Adipocyte (in vitro differentiated cells): Measurements from ENCODE around the gene DPYD.
A peak's percentile ranks its signal among the peaks of the same experiment; 100 is the strongest.

Experiments
- DNase-seq: peaks from one replicate; pipeline ENCODE4 v3.0.0-alpha.2; 2015; ENCODE audit warnings: low read depth
- H3K27me3 ChIP-seq: replicated peaks from 2 replicates; pipeline ENCODE4 v1.7.0; 2013; ENCODE audit warnings: mild to moderate bottlenecking, low read length, moderate library complexity; ENCODE audit not compliant: control insufficient read depth, insufficient read depth
- H3K36me3 ChIP-seq: 2 replicates; pipeline ENCODE4 v1.7.0; 2013; ENCODE audit warnings: low read length, mild to moderate bottlenecking, moderate library complexity; ENCODE audit not compliant: control insufficient read depth, insufficient read depth, severe bottlenecking
- H3K4me1 ChIP-seq: 2 replicates; pipeline ENCODE4 v1.7.0; 2013; ENCODE audit warnings: mild to moderate bottlenecking, low read length, moderate library complexity; ENCODE audit not compliant: control insufficient read depth, insufficient read depth
- H3K4me3 ChIP-seq: 2 replicates; pipeline ENCODE4 v1.7.0; 2013; ENCODE audit warnings: mild to moderate bottlenecking, low read length, moderate library complexity
- H3K9ac ChIP-seq: 2 replicates; pipeline ENCODE4 v1.7.0; 2013; ENCODE audit warnings: mild to moderate bottlenecking, low read length, moderate library complexity
- H3K9me3 ChIP-seq: 2 replicates; pipeline ENCODE4 v1.7.0; 2013; ENCODE audit warnings: mild to moderate bottlenecking, low read length, moderate library complexity; ENCODE audit not compliant: control insufficient read depth

DPYD gene

DNA sequence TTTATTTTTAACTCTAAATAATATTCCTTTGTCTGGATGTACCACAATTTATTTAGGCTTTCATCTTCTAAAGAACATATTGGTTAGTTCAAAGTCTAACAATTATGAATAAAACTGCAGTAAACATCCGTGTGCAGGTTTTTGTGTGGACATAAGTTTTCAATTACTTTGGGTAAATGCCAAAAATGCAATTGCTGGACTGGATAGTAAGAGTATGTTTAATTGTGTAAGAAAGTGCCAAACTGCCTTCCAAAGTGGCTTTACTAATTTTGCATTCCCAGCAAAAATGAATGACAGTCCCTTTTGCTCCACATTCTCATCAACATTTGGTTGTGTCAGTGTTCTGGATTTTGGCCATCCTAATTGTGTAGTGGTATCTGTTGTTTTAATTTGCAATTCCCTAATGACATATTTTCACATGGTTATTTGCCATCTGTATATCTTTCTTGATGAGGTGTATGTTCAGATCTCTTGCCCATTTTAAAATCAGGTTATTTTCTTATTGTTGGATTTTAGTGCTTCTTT is 113.8 kb downstream of the DPYD start:
- Histone ChIP-seq H3K4me3 (peak overlapping the region; percentile 29), H3K27me3 (no peaks in the 10 kb centered on the region), H3K9ac (peak overlapping the region; percentile 23), H3K4me1 (peaks cover 31% of the 10 kb centered on the region), H3K36me3 (no peaks in the 10 kb centered on the region), H3K9me3 (no peaks in the 10 kb centered on the region)
- DNase-seq = peak; percentile 61

DNA sequence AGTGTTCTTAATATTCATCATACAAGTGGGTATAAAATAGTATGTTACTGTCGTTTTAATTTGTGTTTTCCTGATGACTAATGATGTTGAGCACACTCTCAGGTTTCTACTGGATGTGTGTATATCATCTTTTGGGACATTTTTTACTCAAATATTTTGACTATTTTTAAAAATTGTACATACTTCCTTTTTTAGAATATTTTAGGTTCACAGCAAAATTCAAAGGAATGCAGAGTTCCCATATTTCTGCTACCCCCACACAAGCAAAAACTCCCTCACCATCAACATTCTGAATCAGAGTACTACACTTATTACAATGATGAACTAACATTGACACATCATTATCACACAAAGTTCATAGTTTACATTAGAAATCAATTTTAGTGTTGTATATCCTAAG is 114.5 kb downstream of the DPYD start:
- peaks cover 31% of the 10 kb centered on the region for H3K4me1 ChIP-seq
- H3K27me3 ChIP-seq = no peaks in the 10 kb centered on the region
- peak overlapping the region; percentile 29 for H3K4me3 ChIP-seq
- H3K36me3 ChIP-seq = no peaks in the 10 kb centered on the region
- peak; percentile 21 for DNase-seq
- H3K9me3 ChIP-seq = no peaks in the 10 kb centered on the region
- peak overlapping the region; percentile 23 for H3K9ac ChIP-seq

DNA sequence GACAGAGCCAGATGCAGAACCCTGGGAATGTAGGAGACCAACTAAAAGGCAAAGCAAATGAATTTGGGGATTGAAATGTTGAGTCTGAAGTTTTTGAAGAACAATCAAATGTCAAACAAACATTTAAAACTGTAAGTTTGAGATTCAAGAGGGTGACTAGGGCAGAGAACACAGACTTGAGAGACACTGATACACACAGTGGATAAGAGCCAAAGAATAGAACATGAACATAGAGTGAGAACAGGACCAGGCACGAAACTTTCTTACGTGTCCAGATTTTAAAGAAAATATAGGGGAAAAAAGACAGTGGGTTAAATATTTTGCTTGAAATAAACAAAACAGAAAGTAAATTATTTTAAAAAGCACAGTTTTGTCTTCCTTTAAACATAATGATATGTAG is 115.7 kb downstream of the DPYD start:
- H3K27me3 ChIP-seq = no peaks in the 10 kb centered on the region
- H3K4me1 ChIP-seq = peaks cover 31% of the 10 kb centered on the region
- DNase-seq = no peak
- no peaks in the 10 kb centered on the region for H3K36me3 ChIP-seq
- H3K9me3 ChIP-seq = no peaks in the 10 kb centered on the region
- H3K9ac ChIP-seq = no peak overlapping the region
- H3K4me3 ChIP-seq = no peak overlapping the region

DNA sequence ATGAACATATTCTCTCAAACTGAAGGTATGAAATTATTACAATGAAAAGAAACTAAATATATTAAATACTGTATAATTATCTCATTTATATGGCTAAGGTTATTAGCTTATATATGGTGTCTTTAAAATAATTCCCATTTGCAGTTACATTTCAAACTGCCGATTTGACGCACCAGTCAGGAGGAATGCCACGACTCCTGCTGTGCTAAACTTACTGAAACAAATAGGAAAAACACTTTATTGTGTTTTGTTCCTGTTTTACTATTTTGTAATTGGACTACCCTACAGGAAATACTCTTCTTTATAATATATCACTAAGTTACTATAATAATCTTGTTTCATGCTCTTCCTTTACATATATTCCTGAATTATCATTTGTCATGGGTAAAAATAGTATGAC is 117.8 kb downstream of the DPYD start:
- no peaks in the 10 kb centered on the region for H3K27me3 ChIP-seq
- no peaks in the 10 kb centered on the region for H3K9me3 ChIP-seq
- no peaks in the 10 kb centered on the region for H3K36me3 ChIP-seq
- peaks cover 33% of the 10 kb centered on the region for H3K4me1 ChIP-seq
- no peak overlapping the region for H3K4me3 ChIP-seq
- no peak for DNase-seq
- no peak overlapping the region for H3K9ac ChIP-seq

DNA sequence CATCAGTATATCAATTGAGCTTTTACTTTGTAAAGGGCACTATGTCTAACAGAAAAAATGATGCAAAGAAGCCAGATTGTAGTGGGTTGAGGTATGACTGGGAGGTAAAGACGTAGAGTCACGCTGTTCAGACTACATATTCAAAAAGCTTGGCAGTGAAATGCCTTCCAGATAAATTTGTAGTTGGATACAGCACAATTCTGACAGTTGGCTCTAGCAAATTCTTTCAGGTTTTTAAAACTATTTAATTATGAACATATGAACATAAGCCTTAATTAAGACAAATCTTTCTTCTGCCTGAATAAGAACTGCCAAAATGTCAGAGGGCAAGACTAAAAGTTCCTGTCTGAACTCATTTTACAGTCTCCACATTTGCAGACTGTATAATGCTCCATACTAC is 118.8 kb downstream of the DPYD start:
- Histone ChIP-seq H3K36me3 (no peaks in the 10 kb centered on the region), H3K9me3 (no peaks in the 10 kb centered on the region), H3K9ac (no peak overlapping the region), H3K4me1 (peaks cover 38% of the 10 kb centered on the region), H3K27me3 (no peaks in the 10 kb centered on the region), H3K4me3 (no peak overlapping the region)
- DNase-seq = no peak

DNA sequence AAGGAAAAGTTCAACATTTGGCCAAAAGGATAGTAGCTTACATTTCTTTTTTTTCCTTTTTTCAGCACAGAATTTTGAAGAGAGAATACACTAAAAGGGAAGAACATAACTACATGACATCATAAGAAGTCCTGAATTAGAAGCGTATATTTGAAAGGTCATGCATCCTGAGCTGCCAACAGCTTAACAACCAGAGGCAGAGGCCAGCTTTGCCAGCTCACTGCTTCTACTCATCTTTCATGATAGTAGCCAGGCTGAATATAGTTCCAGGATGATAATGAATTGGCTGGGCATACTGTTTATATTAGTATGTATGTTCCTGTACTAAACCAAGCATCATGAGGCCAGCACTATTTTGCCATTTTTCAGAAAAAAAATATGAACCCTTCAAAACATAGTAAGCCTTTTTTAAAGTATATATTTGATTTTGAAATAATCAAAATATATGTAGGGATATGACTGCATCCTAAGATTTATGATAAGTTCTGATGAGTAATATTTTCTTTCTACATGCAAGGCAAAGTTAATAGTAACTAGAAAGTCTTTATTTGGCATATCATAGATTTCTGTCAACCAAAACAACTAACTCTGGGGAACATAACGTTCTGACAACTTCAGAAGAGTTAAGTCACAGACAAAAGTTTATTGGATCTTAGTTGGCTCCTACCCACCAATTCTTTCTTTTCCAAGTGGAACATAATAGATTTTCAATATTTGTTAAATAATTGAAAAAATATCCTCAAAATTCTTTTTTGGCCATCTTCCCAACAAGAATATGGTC is 123.2 kb downstream of the DPYD start:
- Histone ChIP-seq H3K4me1 (peaks cover 21% of the 10 kb centered on the region), H3K9ac (no peak overlapping the region), H3K9me3 (no peaks in the 10 kb centered on the region), H3K4me3 (no peak overlapping the region), H3K36me3 (no peaks in the 10 kb centered on the region), H3K27me3 (no peaks in the 10 kb centered on the region)
- DNase-seq = peak; percentile 66

DNA sequence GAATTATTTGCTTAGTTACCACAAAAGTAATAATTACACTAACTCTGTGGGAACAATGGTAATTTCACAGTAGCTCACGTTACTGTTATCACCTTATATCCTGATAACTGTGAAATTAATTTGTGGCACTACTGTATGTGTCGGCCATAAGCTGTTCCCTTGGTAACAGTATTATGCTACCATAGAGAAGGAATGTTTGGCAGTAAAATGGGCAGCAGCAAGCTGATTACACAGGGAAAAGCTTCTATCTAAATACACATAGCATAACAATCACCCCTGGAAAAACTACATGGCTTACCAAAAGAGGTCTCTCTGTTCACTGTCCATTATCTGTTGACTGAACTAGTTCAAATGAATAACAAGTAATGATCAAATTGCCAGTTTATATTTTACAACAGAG is 124.1 kb downstream of the DPYD start:
- H3K4me3 ChIP-seq = no peak overlapping the region
- H3K36me3 ChIP-seq = no peaks in the 10 kb centered on the region
- no peaks in the 10 kb centered on the region for H3K9me3 ChIP-seq
- H3K4me1 ChIP-seq = peaks cover 19% of the 10 kb centered on the region
- no peak overlapping the region for H3K9ac ChIP-seq
- DNase-seq = peak; percentile 27
- no peaks in the 10 kb centered on the region for H3K27me3 ChIP-seq

DNA sequence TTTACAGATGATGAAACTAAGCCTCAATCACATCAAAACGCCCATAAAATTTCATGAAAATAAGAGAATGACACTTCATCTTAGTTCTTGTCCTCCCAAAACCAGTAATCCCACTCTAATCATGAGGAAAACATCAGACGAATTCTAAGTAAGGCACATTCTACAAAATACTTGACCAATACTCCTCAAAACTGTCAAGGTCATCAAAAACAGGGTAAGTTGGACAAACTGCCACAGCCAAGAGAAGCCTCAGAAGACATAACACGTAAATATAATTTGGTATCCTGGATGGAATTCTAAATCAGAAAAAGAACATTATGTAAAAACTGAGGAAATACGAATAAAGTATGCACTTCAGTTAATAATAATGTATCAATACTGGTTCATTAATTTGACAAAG is 128.2 kb downstream of the DPYD start:
- Histone ChIP-seq H3K36me3 (no peaks in the 10 kb centered on the region), H3K27me3 (no peaks in the 10 kb centered on the region), H3K9me3 (no peaks in the 10 kb centered on the region), H3K9ac (no peak overlapping the region), H3K4me3 (no peak overlapping the region), H3K4me1 (peaks cover 16% of the 10 kb centered on the region)
- DNase-seq = no peak

DNA sequence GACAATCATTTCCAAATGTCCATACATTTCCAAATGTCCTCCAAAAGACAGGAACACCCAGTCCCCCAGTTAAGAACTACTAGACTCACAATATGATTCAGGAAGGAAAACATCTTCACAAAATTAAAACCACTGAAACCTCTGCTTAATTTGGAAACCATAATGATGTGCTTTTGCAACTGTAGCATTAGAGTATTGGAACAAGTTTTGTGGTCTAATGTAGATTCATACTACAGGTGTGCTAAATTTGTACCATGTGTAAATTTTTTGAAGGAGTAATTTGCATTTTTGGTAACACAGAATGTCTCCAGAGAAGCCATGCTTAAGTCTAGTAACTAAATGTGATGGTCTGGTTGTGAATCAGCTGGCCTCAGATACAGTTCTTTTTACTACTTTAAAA is 129.6 kb downstream of the DPYD start:
- Histone ChIP-seq H3K36me3 (no peaks in the 10 kb centered on the region), H3K27me3 (no peaks in the 10 kb centered on the region), H3K9ac (no peak overlapping the region), H3K4me1 (peaks cover 14% of the 10 kb centered on the region), H3K4me3 (no peak overlapping the region), H3K9me3 (no peaks in the 10 kb centered on the region)
- DNase-seq = no peak

DNA sequence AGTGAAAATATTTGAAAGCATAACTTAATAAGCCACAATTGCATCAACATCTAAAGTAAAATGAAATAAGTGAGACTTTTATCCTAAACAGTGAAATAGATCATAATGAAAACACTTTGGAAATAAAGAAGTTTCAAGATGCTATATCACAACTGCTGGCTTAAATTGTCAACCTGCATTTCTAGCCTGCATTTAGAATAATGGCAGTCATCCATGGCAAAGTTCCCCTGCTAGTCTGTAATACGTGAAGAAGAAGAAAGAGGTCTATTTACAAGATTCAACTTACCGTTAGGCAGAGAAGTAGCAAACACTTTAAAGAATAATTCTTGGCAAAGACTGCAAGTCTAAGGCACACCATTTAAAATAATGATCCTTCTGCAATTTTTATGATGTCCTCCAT is 133.6 kb downstream of the DPYD start:
- no peak overlapping the region for H3K9ac ChIP-seq
- H3K27me3 ChIP-seq = no peaks in the 10 kb centered on the region
- H3K4me1 ChIP-seq = peaks cover 18% of the 10 kb centered on the region
- H3K9me3 ChIP-seq = no peaks in the 10 kb centered on the region
- DNase-seq = no peak
- no peaks in the 10 kb centered on the region for H3K36me3 ChIP-seq
- no peak overlapping the region for H3K4me3 ChIP-seq

DNA sequence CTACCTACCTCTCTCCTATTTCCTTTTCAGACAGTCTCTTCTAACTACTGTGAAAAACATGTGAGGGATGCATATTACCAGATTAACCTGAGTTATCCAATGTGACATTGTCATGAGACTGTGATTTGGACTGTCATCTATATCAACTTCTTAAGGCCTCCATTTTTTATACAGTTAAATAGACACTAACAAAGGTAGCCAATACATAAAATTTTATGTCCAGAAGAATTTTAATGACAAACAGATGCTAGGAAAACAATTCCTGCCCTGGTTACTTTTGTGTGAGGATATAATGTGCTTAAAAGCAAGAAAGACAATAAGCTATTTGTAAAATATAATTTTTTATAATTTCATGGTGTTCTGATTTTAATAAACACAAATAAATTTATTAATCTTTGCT is 136.2 kb downstream of the DPYD start:
- DNase-seq = no peak
- Histone ChIP-seq H3K27me3 (no peaks in the 10 kb centered on the region), H3K4me1 (peaks cover 14% of the 10 kb centered on the region), H3K36me3 (no peaks in the 10 kb centered on the region), H3K4me3 (no peak overlapping the region), H3K9ac (no peak overlapping the region), H3K9me3 (no peaks in the 10 kb centered on the region)

DNA sequence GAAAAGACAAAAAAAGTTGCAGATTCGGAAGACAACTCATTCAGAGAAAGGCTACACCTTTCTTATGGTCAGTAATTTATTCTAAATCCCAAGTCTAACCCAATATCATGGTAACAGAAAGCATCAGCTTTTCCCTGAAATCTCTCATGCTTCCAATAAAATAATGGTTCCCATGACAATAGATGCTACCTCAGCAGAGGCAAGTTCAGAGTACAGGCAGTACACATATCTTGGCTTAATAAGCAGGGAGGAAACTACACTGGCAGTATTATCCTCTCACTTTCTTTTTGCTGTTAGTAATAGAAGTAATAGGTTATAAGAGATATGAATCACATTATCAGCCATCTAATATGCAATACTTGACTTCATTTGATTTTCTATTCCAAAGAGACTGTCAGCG is 137.1 kb downstream of the DPYD start:
- H3K4me1 ChIP-seq = peaks cover 14% of the 10 kb centered on the region
- H3K9me3 ChIP-seq = no peaks in the 10 kb centered on the region

More for the DNA sequence above, 137.1 kb downstream of the DPYD start:
- no peak for DNase-seq
- Histone ChIP-seq H3K9ac (no peak overlapping the region), H3K4me3 (no peak overlapping the region), H3K36me3 (no peaks in the 10 kb centered on the region), H3K27me3 (no peaks in the 10 kb centered on the region)
